Stomach (tissue), 9 donors: ENCODE results near the gene PTPRG. TPM values are rescaled to one million over a fixed set of nuclear protein-coding genes. Genes with fewer than 3 reads are reported as not detected.

Experiments used
- DNase-seq, 2 donors: peaks; one replicate each; pipeline versions ENCODE4 v3.0.0 to v3.0.0-alpha.2; 2013 to 2019
- H3K27ac ChIP-seq, 5 donors: fragments of 200-600 bp in 4 of 5; sonication (generic) in 4 of 5; one replicate each; pipeline ENCODE4 v1.5.1; 2013 to 2019; ENCODE audit warnings: mild to moderate bottlenecking in 1 of 5, moderate library complexity in 1 of 5
- H3K27me3 ChIP-seq, 3 donors: fragments of 200-600 bp; sonication (generic); one replicate each; pipeline ENCODE4 v1.5.1; 2017 to 2019; ENCODE audit warnings: mixed run types in 1 of 3
- H3K36me3 ChIP-seq, 4 donors: fragments of 200-600 bp; sonication (generic); 1 replicate in 3 of 4; 2 replicates in 1 of 4; pipeline ENCODE4 v1.5.1; 2016 to 2019
- H3K4me1 ChIP-seq, 4 donors: fragments of 200-600 bp; sonication (generic); one replicate each; pipeline ENCODE4 v1.5.1; 2016 to 2019
- H3K4me3 ChIP-seq, 4 donors: fragments of 200-600 bp; sonication (generic) in 3 of 4; one replicate each; pipeline ENCODE4 v1.5.1; 2016 to 2019; ENCODE audit warnings: mild to moderate bottlenecking in 1 of 4
- H3K9me3 ChIP-seq, 4 donors: fragments of 200-600 bp; sonication (generic); one replicate each; pipeline ENCODE4 v1.5.1; 2016 to 2019
- CTCF ChIP-seq, 7 experiments: fragments of 450-650 bp in 4 of 7; fragments of 200-600 bp in 3 of 7; sonication (generic) in 3 of 7; IDR thresholded peaks; one replicate each; pipeline ENCODE4 v1.5.1; 2016 to 2019; ENCODE audit warnings: antibody characterized with exemption in 7 of 7, control low read depth in 2 of 7, mild to moderate bottlenecking in 1 of 7
- EP300 ChIP-seq: sonication (generic); formaldehyde crosslinking; IDR thresholded peaks from one replicate; pipeline ENCODE4 v1.6.1; 2017; ENCODE audit warnings: antibody characterized with exemption
- POLR2A ChIP-seq, 4 donors: fragments of 450-650 bp; IDR thresholded peaks; one replicate each; pipeline ENCODE4 v1.6.1; 2016; ENCODE audit warnings: antibody characterized with exemption in 4 of 4, control low read depth in 2 of 4, mild to moderate bottlenecking in 1 of 4, moderate library complexity in 1 of 4
- POLR2AphosphoS5 ChIP-seq, 3 donors: sonication (generic); formaldehyde crosslinking; IDR thresholded peaks; one replicate each; pipeline ENCODE4 v1.6.1; 2016; ENCODE audit warnings: antibody characterized with exemption in 3 of 3
- WGBS, 5 donors: extraction: QIAGEN DNeasy Blood & Tissue Kit in 3 of 5; methylation state at CpG; one replicate each; pipeline versions ENCODE4 v1.1.5 to v1.1.7; 2013 to 2018; 5-methylcytosine and 5-hydroxymethylcytosine counted together
- intact Hi-C: fragments of 100-400 bp; cut with DNase I; formaldehyde crosslinking; loops from one replicate; pipeline ENCODE4 v1.15.1; 2023; ENCODE audit warnings: low total_unique reads
- polyA plus RNA-seq, 3 donors: library from polyadenylated mRNA; stranded (reverse); fragments of 200-250 nt; gene quantifications; one replicate each; pipeline ENCODE4 v1.2.3, GENCODE V29; 2013
- total RNA-seq, 5 donors: library from RNA; depleted of rRNA; stranded (reverse); fragments of >200 nt; gene quantifications; one replicate each; pipeline versions ENCODE4 v1.1.0 to v1.2.3, GENCODE V29; 2014 to 2016
- donor health status: healthy with polysubstance abuse.
- donor health status: Bipolar disorder and iron deficiency.
- donor health status: healthy.

Gene PTPRG
- total and polyA plus RNA-seq, 8 donors: 2.4 to 96.0 (median 22.0) TPM

- Histone ChIP-seq H3K27me3 (no peaks in the 10 kb centered on the region), H3K9me3 (no peaks in the 10 kb centered on the region), H3K4me1 (peaks cover 0 to 4% (median 0%) of the 10 kb centered on the region in 4 donors), H3K27ac (no peak overlapping the region), H3K4me3 (no peak overlapping the region), H3K36me3 (no peaks in the 10 kb centered on the region)
- TF ChIP-seq EP300: no peak
- no peak for TF ChIP-seq POLR2AphosphoS5 (IDR thresholded peaks at IDR 0.05)
- TF ChIP-seq CTCF (IDR thresholded peaks at IDR 0.05): no peak
- no peak for TF ChIP-seq POLR2A (IDR thresholded peaks at IDR 0.05)
- intact Hi-C loops: no loop called here
- no peak for DNase-seq
- WGBS, 5 donors: 66 to 96% (median 68%) methylated on average over 2 of the region's 2 CpGs
Measured at GRCh38 chr3:61967937-61968336, 406.6 kb downstream of the PTPRG start.

GRCh38 chr3:61974662-61975061 is 413.3 kb downstream of the PTPRG start:
- no peaks in the 10 kb centered on the region for H3K27me3 ChIP-seq
- intact Hi-C loops: no loop called here
- no peak for DNase-seq
- WGBS, 5 donors: 51 to 62% (median 58%) methylated on average over 2 of the region's 2 CpGs
- H3K4me3 ChIP-seq: no peak overlapping the region
- H3K27ac ChIP-seq: no peak overlapping the region
- no peaks in the 10 kb centered on the region for H3K36me3 ChIP-seq
- TF ChIP-seq POLR2AphosphoS5 (IDR thresholded peaks at IDR 0.05) (no peak), EP300 (no peak), POLR2A (IDR thresholded peaks at IDR 0.05) (no peak), CTCF (IDR thresholded peaks at IDR 0.05) (no peak)
- H3K4me1 ChIP-seq: peaks cover 0 to under 1% (median 0%) of the 10 kb centered on the region in 4 donors
- H3K9me3 ChIP-seq: no peaks in the 10 kb centered on the region

DNA sequence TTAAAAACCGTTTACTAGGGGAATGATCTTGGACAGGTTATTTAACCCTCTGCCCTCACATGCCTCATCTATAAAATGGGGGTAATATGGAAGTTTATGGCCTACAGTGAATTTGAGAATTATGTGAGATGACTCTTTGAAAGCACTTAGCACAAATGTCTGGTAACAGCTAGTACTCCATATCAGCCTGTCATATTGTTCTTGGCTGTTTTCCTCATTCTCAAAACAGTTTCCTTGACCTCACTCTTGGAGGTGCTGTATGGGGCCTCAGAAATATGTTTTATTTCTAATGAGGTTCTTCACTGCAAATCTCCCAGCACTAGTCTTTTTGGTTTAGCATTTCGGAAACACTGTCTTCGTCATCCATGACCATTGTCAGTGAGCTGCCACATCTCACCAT is 413.8 kb downstream of the PTPRG start:
- Histone ChIP-seq H3K36me3 (no peaks in the 10 kb centered on the region), H3K4me1 (peaks cover 0 to 3% (median 0%) of the 10 kb centered on the region in 4 donors), H3K4me3 (no peak overlapping the region), H3K27ac (no peak overlapping the region), H3K9me3 (no peaks in the 10 kb centered on the region), H3K27me3 (no peaks in the 10 kb centered on the region)
- WGBS, 5 donors: 70 to 85% (median 79%) methylated on average over 3 of the region's 3 CpGs
- TF ChIP-seq POLR2A (IDR thresholded peaks at IDR 0.05): no peak
- TF ChIP-seq CTCF (IDR thresholded peaks at IDR 0.05): no peak
- TF ChIP-seq POLR2AphosphoS5 (IDR thresholded peaks at IDR 0.05): no peak
- TF ChIP-seq EP300: no peak
- intact Hi-C loops: no loop called here
- no peak for DNase-seq

DNA sequence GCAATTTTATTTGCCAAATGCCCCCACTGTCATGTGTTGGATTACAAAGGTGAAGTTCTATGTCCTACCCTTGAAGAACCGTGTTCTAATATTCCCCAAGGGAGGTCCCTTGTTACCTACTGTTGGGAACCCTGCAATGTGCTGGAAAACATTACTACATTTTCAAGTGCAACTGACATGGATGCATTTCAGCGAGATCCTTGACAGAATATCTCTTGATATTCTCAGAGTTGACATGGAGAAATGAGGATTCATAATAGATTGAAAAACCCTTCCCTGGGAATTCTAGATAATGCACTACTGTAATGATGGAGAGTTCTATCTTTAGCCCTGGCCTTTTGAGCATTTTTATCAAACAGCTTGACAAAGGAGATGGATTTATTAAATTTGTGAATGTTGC is 414.6 kb downstream of the PTPRG start:
- Histone ChIP-seq H3K4me3 (no peak overlapping the region), H3K27me3 (no peaks in the 10 kb centered on the region), H3K36me3 (no peaks in the 10 kb centered on the region), H3K9me3 (no peaks in the 10 kb centered on the region), H3K27ac (no peak overlapping the region), H3K4me1 (peaks cover 0 to 3% (median 1%) of the 10 kb centered on the region in 4 donors)
- intact Hi-C loops: no loop called here
- no peak for DNase-seq
- no peak for TF ChIP-seq EP300
- no peak for TF ChIP-seq CTCF (IDR thresholded peaks at IDR 0.05)
- TF ChIP-seq POLR2AphosphoS5 (IDR thresholded peaks at IDR 0.05): no peak
- no peak for TF ChIP-seq POLR2A (IDR thresholded peaks at IDR 0.05)
- 57 to 92% (median 76%) methylated on average over 2 of the region's 2 CpGs for WGBS, 5 donors
